ENCODE data around the gene RASL10A.

Gene RASL10A

DNA sequence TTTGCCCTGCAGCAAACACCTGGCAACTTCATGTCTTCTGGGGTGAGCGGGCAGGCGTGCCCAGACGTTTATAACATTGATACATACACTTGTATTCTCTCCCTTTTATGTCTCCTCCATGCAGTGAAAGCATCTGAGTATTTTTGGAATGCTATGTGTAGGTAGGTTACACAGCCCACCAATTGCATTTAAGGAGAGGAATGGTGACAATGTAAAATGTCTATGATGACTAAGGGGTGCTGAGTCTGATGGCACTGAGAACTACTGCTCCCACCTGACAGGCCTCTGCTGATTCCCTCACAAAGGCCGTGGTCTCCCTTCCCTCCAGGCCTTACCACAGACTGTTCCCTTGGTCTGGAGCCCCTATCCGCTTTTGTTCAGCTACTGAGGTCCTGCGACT lies 22.9 kb upstream of the RASL10A start:
- no peak for TF ChIP-seq CTCF (IDR thresholded peaks at IDR 0.05)
- no peak overlapping the region for H3K27ac ChIP-seq

DNA sequence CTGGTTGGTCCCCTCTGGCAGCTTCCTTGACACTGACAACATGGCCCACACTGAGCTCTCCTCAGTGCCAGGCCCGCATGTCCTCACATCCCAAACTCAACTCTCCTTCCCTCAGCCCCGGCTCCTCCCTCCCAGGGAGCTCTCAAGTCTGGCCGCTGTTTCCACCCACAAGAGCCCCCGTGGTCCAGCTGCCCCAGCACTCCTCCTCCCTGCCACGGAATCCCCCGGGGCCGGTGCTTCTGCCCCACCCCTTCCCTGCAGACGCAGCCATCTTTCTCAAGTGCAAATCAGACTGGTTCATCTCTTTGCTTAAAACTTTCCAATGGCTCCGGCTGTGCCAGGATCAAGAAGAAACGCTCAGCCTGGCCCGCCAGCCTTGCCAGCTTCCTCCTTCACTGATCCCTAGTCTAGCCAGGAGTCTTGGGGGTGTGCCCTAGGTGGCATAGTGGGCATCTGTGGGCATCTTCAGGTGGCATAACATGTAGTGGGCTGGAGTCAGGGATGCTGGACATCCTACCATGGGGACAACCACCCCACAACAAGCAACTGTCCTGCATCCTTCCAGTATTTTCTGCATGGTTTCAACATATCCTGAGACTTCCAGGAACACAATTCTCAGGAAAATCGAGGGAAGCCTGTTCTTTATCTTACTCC lies 22.3 kb upstream of the RASL10A start:
- Histone ChIP-seq H3K4me3 (no peak overlapping the region), H3K27ac (no peak overlapping the region)
- TF ChIP-seq CTCF (IDR thresholded peaks at IDR 0.05) = no peak
- no peak for DNase-seq (ENCODE audit: low spot score)

More for the DNA sequence above, 22.9 kb upstream of the RASL10A start:
- no peak overlapping the region for H3K4me3 ChIP-seq
- DNase-seq (ENCODE audit: low spot score) = no peak

DNA sequence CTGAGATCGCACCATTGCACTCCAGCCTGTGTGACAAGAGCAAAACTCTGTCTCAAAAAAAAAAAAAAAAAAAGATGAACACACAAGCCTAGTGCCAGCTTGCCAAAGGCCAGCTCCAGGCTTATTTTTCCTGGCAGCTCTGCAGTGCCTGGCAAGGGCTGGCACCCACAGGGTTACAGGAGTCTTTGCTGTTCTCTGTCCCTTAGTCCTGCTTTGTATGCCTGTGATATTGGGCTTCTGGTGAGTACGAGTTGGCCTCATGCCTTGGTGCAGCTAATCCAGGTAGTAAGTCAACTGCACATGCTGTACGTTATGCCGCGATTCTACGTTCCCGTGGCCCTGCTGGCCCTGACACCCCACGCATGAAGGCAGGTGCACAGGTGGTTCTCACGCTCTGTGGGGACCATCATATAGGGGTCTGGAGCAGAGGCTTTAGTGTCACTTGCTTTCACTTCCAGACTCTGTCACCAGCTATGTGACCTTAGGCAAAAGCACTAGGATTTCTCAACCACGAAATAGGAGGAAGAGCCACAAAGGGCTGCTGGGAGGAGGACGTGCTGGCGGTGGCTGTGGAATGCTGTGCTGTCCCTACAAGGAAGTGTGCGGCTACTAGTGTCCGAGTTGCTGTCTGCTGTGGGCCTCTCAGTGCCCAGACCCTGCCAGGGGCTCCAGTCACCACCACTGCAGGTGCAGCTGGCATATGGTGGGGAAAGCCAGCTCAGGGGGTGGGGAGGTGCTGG lies 21.4 kb upstream of the RASL10A start:
- TF ChIP-seq CTCF (IDR thresholded peaks at IDR 0.05) = no peak
- no peak for DNase-seq (ENCODE audit: low spot score)
- H3K4me3 ChIP-seq = no peak overlapping the region
- H3K27ac ChIP-seq = no peak overlapping the region

DNA sequence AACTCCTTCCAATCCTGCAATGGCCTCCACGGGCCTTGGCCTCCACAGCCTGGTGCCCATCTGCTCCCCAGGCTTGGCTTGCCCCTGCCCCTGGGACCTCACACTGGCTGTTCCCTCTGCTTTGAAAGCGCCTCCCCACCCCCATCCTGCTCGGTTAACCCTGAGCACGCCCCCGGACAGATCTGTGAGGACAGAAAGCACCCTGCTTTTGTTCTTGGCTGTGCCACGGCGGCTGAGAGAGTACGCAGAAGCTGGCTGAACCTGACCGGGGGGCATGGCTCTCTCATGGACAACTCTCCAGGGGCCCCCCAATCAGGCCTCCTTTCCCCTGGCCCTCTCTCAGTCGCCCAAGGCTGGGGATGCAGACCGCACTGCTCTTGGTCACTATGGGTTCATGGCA lies 20.2 kb upstream of the RASL10A start:
- no peak overlapping the region for H3K4me3 ChIP-seq
- TF ChIP-seq CTCF (IDR thresholded peaks at IDR 0.05) = no peak
- H3K27ac ChIP-seq = no peak overlapping the region
- no peak for DNase-seq (ENCODE audit: low spot score)

- no peak overlapping the region for H3K27ac ChIP-seq
- no peak for DNase-seq (ENCODE audit: low spot score)
- no peak for TF ChIP-seq CTCF (IDR thresholded peaks at IDR 0.05)
- H3K4me3 ChIP-seq = no peak overlapping the region
Measured at GRCh38 chr22:29334696-29335344, 19.3 kb upstream of the RASL10A start.

GRCh38 chr22:29334148-29334547 lies 18.7 kb upstream of the RASL10A start:
- TF ChIP-seq CTCF (IDR thresholded peaks at IDR 0.05) = no peak
- H3K27ac ChIP-seq = no peak overlapping the region
- no peak overlapping the region for H3K4me3 ChIP-seq
- DNase-seq (ENCODE audit: low spot score) = no peak

All from coronary artery (tissue), 2 donors.